Psoas muscle (tissue), 8 donors: ENCODE measurements around the gene KIF12. TPM values are rescaled to one million over a fixed set of nuclear protein-coding genes. Genes with fewer than 3 reads are reported as not detected.
A peak's percentile ranks its signal among the peaks of the same experiment; 100 is the strongest.

Experiments used
- ATAC-seq, 4 donors: fragments of 200-7000 bp; cut with Tn5 transposase; one replicate each; pipeline ENCODE4 v1.9.1; 2020; ENCODE audit warnings: moderate library complexity in 3 of 4, mild to moderate bottlenecking in 2 of 4
- DNase-seq, 2 donors: peaks; one replicate each; pipeline ENCODE4 v3.0.0-alpha.2; 2020
- H3K27ac ChIP-seq: fragments of 200-600 bp; one replicate; pipeline ENCODE4 v1.8.0; 2022
- H3K27me3 ChIP-seq, 3 donors: fragments of 200-600 bp in 1 of 3; one replicate each; pipeline versions ENCODE4 v1.6.1 to v1.8.0; 2013 to 2022; ENCODE audit warnings: low read length in 2 of 3, mild to moderate bottlenecking in 2 of 3, moderate library complexity in 1 of 3; ENCODE audit not compliant: insufficient read depth in 3 of 3
- H3K36me3 ChIP-seq, 2 donors: fragments of 200-600 bp in 1 of 2; one replicate each; pipeline versions ENCODE4 v1.6.1 to v1.8.0; 2013 to 2022; ENCODE audit warnings: low read depth in 1 of 2, mild to moderate bottlenecking in 1 of 2, moderate library complexity in 1 of 2; ENCODE audit not compliant: insufficient read depth in 1 of 2
- H3K4me1 ChIP-seq: fragments of 200-600 bp; one replicate; pipeline ENCODE4 v1.8.0; 2022
- H3K4me3 ChIP-seq: fragments of 200-600 bp; one replicate; pipeline ENCODE4 v1.8.0; 2022; ENCODE audit warnings: mild to moderate bottlenecking
- H3K9me3 ChIP-seq: fragments of 200-600 bp; one replicate; pipeline ENCODE4 v1.8.0; 2022
- CTCF ChIP-seq: fragments of 200-600 bp; IDR thresholded peaks from one replicate; pipeline ENCODE4 v1.8.0; 2022; ENCODE audit warnings: antibody characterized with exemption
- WGBS, 3 donors: extraction: QIAGEN DNeasy Blood & Tissue Kit; methylation state at CpG; one replicate each; pipeline versions ENCODE4 v1.1.6 to v1.1.7; 2013; 5-methylcytosine and 5-hydroxymethylcytosine counted together
- intact Hi-C, 2 donors: fragments of 100-400 bp; cut with DNase I; formaldehyde crosslinking; loops; one replicate each; pipeline versions ENCODE4 v1.11.0 to v1.14.2; 2022
- polyA plus RNA-seq, 3 donors: library from polyadenylated mRNA; stranded (reverse); fragments of 200-250 nt; gene quantifications; one replicate each; pipeline ENCODE4 v1.2.3, GENCODE V29; 2013
- total RNA-seq, 4 donors: library from RNA; stranded (reverse); fragmentation: NEBNext Ultra II Directional in 2 of 4; extraction: Animal tissue kit (Norgen Biotek cat#: 25700) in 2 of 4; gene quantifications; one replicate each; pipeline versions ENCODE4 v1.2.1 to v1.2.4, GENCODE V29; 2021 to 2023
- donor health status: healthy with polysubstance abuse.
- donor health status: DM: no; HTN: no; CAD: no; lungs with moderate emphysema.
- donor health status: Bipolar disorder and iron deficiency.
- donor health status: healthy.
- donor health status: DM: yes; HTN: yes; CAD: no.
- donor health status: DM: no; HTN: no; CAD: no.
- donor health status: DM: no; HTN: no; CAD: no.
- donor health status: DM: yes; HTN: yes; CAD: no.

The KIF12 gene
- total and polyA plus RNA-seq, 7 donors, result 0.03 to 0.13 (median 0.04) TPM; not detected in 4

DNA sequence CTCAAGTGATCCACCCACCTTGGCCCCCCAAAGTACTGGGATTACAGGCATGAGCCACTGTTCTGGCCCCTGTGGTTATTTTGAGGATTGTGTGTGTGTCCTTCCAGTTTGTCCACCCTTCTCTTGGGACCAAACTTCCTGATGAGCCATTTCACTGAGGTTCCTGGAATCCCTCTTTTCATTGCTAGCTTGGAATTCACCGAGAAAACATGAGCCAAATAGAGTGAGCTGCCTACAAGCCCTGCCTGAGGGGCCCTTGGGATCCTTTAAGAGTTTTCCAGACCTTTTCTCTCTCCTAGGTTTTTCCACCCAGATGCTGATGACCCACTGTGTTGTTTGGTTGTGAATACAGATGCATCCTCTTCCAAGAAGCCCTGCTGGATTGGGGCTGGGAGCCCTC, 13.2 kb upstream of the KIF12 start:
- Histone ChIP-seq H3K4me1 (no peaks in the 10 kb centered on the region), H3K9me3 (no peaks in the 10 kb centered on the region), H3K4me3 (no peak overlapping the region), H3K36me3 (no peaks in the 10 kb centered on the region), H3K27me3 (peaks cover 0 to 6% (median 0%) of the 10 kb centered on the region in 3 donors), H3K27ac (peak overlapping the region; percentile 36)
- WGBS, 3 donors, result 29 to 48% (median 30%) methylated on average over 1 of the region's 1 CpG
- no peak for TF ChIP-seq CTCF
- peak in 1 of 4 donors; percentile 14 for ATAC-seq
- intact Hi-C loops, result loop anchor here in 1 of 2 donors (5.0 kb wide), 1 partner anchor 40 kb away; no protein-coding TSS in a partner anchor
- DNase-seq, result no peak

DNA sequence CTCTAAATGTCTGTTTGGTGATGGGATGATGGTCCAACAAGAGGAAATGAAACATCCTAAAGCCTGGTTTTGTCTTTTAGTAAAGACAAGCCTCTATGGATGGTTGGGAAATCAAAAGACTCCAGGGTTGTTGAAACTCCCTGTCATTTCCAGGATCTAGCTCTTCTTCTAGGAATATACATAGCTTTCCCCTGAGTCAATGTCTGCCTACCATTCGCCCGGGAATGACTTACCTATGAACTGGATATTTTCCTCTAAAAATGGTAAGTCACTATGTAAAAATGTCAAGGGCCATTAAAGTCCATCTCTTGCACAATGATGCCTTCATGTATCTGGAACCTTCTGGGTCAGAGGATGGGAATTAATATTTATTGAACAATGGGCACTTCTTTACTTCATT, 11.1 kb upstream of the KIF12 start:
- no peaks in the 10 kb centered on the region for H3K9me3 ChIP-seq
- H3K27ac ChIP-seq, result no peak overlapping the region
- no peak for ATAC-seq
- WGBS, 3 donors, result 88 to 94% (median 91%) methylated on average over 2 of the region's 2 CpGs
- H3K27me3 ChIP-seq, result no peaks in the 10 kb centered on the region
- H3K4me3 ChIP-seq, result no peak overlapping the region
- intact Hi-C loops, result loop anchor here in 1 of 2 donors (5.0 kb wide), 1 partner anchor 42 kb away; no protein-coding TSS in a partner anchor
- H3K36me3 ChIP-seq, result no peaks in the 10 kb centered on the region
- no peak for TF ChIP-seq CTCF
- H3K4me1 ChIP-seq, result no peaks in the 10 kb centered on the region
- DNase-seq, result no peak

- DNase-seq (no peak), ATAC-seq (no peak)
- no peak for TF ChIP-seq CTCF
- Histone ChIP-seq H3K36me3 (no peaks in the 10 kb centered on the region), H3K4me3 (no peak overlapping the region), H3K4me1 (no peaks in the 10 kb centered on the region), H3K27me3 (no peaks in the 10 kb centered on the region), H3K27ac (no peak overlapping the region), H3K9me3 (no peaks in the 10 kb centered on the region)
- 89 to 94% (median 92%) methylated on average over 6 of the region's 6 CpGs for WGBS, 3 donors
- intact Hi-C loops, result loop anchor here (2.0 to 5.0 kb wide), 2 partner anchors 44 to 163 kb away; no protein-coding TSS in a partner anchor
These were observed 10.0 kb upstream of the KIF12 start for GRCh38 chr9:114109124-114109523.

- H3K4me3 ChIP-seq, result no peak overlapping the region
- DNase-seq, result peak; percentile 71 to 87
- no peaks in the 10 kb centered on the region for H3K9me3 ChIP-seq
- intact Hi-C loops, result loop anchor here (1.0 to 5.0 kb wide), 3 partner anchors 45 to 183 kb away; no protein-coding TSS in a partner anchor
- no peak overlapping the region for H3K27ac ChIP-seq
- ATAC-seq, result peak; percentile 98 to 99 (median 98)
- no peaks in the 10 kb centered on the region for H3K27me3 ChIP-seq
- no peaks in the 10 kb centered on the region for H3K36me3 ChIP-seq
- peak; percentile 97 for TF ChIP-seq CTCF
- 45 to 50% (median 46%) methylated on average over 26 to 28 of the region's 28 CpGs for WGBS, 3 donors
- no peaks in the 10 kb centered on the region for H3K4me1 ChIP-seq
These were observed 9.1 kb upstream of the KIF12 start for GRCh38 chr9:114108016-114108833.
